SU-DHL-6 (cell line): ENCODE results near the gene RPS26.

ENCODE experiments used
- H2AFZ ChIP-seq: fragments of 200-600 bp; sonication (generic); 2 replicates; pipeline ENCODE4 v1.6.1; 2014; ENCODE audit warnings: low read depth, mild to moderate bottlenecking, moderate library complexity, mixed read lengths, antibody characterized with exemption, low read length; ENCODE audit not compliant: severe bottlenecking
- H3F3A ChIP-seq: fragments of 200-600 bp; shearing (Covaris generic); 2 replicates; pipeline ENCODE4 v1.6.0; 2016; ENCODE audit warnings: antibody characterized with exemption, mild to moderate bottlenecking; ENCODE audit not compliant: insufficient read depth
- H3K27ac ChIP-seq: fragments of 200-600 bp; sonication (generic); 2 replicates; pipeline ENCODE4 v1.5.1; 2016; ENCODE audit warnings: low read depth, mild to moderate bottlenecking, low read length, moderate library complexity, mixed read lengths
- H3K27me3 ChIP-seq: fragments of 200-600 bp; sonication (generic), shearing (Covaris generic); 2 replicates; pipeline ENCODE4 v1.6.0; 2014; ENCODE audit warnings: mild to moderate bottlenecking, low read length
- H3K36me3 ChIP-seq: fragments of 200-600 bp; sonication (generic); 2 replicates; pipeline ENCODE4 v1.6.1; 2014; ENCODE audit warnings: mild to moderate bottlenecking, low read length, mixed read lengths
- H3K4me2 ChIP-seq: fragments of 300-600, 200-600 bp; shearing (Covaris generic), sonication (generic); 2 replicates; pipeline ENCODE4 v1.6.0; 2014; ENCODE audit warnings: low read length, low read depth, mild to moderate bottlenecking; ENCODE audit not compliant: poor library complexity, severe bottlenecking
- H3K4me3 ChIP-seq: fragments of 200-600 bp; sonication (generic); 2 replicates; pipeline ENCODE4 v1.5.1; 2014; ENCODE audit warnings: antibody characterized with exemption, low read length, mild to moderate bottlenecking, mixed read lengths; ENCODE audit not compliant: insufficient read depth, poor library complexity, severe bottlenecking
- H3K79me2 ChIP-seq: fragments of 200-600 bp; sonication (generic); 2 replicates; pipeline ENCODE4 v1.6.1; 2014; ENCODE audit warnings: mild to moderate bottlenecking, low read length, moderate library complexity; ENCODE audit not compliant: insufficient read depth
- H3K9ac ChIP-seq: fragments of 200-600 bp; sonication (generic); 2 replicates; pipeline ENCODE4 v1.7.0; 2014; ENCODE audit warnings: mild to moderate bottlenecking, low read length
- H3K9me2 ChIP-seq: fragments of 200-600 bp; sonication (generic); replicated peaks from 2 replicates; pipeline ENCODE4 v1.6.1; 2014; ENCODE audit warnings: low read length; ENCODE audit not compliant: insufficient read depth
- H3K9me3 ChIP-seq: fragments of 200-600 bp; sonication (generic); 2 replicates; pipeline ENCODE4 v1.6.1; 2014; ENCODE audit warnings: low read length, mixed read lengths; ENCODE audit not compliant: insufficient read depth
- H4K20me1 ChIP-seq: fragments of 200-600 bp; sonication (generic); 2 replicates; pipeline ENCODE4 v1.6.1; 2014; ENCODE audit warnings: low read depth, mild to moderate bottlenecking, antibody characterized with exemption, low read length, moderate library complexity, mixed read lengths
- EZH2phosphoT487 ChIP-seq: fragments of 200-600 bp; sonication (generic), shearing (Covaris generic); conservative IDR thresholded peaks from 2 replicates; pipeline ENCODE4 v1.6.1; 2018; ENCODE audit warnings: mild to moderate bottlenecking, antibody characterized with exemption, low read length, moderate library complexity, mixed read lengths
- TF ChIP-seq, protein P1 (sequence below): fragments of 200-600 bp; sonication (generic); IDR thresholded peaks from one replicate; pipeline ENCODE4 v1.5.1; 2017; ENCODE audit warnings: antibody characterized with exemption, mild to moderate bottlenecking, low read length, moderate library complexity; ENCODE audit not compliant: insufficient read depth, poor library complexity, severe bottlenecking

The RPS26 gene

DNA sequence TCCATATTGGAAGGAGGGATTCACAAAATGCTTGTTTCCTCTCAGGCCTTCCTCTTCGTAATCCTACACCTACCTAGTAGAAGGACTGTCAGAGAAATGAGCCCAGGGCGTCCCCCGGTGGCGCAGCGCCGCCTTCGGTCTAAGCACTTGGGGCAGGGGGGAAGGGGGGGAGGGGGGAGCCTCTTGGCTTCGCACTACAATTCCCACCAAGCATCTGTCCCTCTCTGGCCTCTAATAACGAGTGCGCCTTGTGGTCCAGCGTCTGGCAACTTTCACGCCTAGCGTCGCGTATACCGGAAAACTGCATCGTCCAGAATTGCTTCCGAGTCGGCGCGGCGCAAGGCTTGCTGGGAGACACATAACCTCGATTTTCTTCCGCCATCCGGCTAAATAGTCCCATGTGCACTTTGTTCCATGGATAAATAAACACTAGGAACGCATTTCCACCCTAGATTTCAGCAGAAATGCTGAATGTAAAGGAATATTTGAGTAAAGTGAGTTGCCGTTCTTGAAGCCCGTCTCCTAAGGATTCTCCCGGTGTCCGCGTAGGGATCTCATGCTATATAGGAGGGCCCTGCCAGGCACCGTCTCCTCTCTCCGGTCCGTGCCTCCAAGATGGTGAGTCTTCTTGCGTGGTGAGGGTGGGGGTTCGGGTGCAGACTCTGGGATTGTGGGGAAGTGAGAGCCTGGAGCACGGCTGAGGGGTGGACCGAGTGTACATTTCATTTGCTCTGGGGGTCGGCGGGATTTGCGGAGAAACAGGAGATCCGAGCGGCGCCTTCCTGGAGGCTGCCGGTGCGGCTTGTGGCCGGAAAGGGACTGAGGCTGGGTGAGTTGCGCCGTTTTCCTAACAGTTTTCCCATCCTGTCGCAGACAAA is at the start of gene RPS26:
RPS26 (plus strand) TSS at position 367 of the 878 bp plus-strand sequence; CDS start at position 616, 249 bp downstream.
- 0 out of 2 replicates have a peak, but pooled peaks cover 6% of the 10 kb centered on the region for H4K20me1 ChIP-seq
- H3K9me3 ChIP-seq, result no peaks in the 10 kb centered on the region
- H3K27me3 ChIP-seq, result no peaks in the 10 kb centered on the region
- H3K9me2 ChIP-seq, result no peaks in the 10 kb centered on the region
- H3F3A ChIP-seq, result peaks cover 39% of the 10 kb centered on the region
- H2AFZ ChIP-seq, result peak within 1 kb of the TSS; percentile 97
- peaks cover 21% of the 10 kb centered on the region for H3K79me2 ChIP-seq
- peak within 1 kb of the TSS; percentile 94 for H3K4me2 ChIP-seq
- peak within 1 kb of the TSS; percentile 90 for H3K4me3 ChIP-seq
- H3K36me3 ChIP-seq, result peaks cover 15% of the 10 kb centered on the region
- H3K9ac ChIP-seq, result peak within 1 kb of the TSS; percentile 80
- TF ChIP-seq EZH2phosphoT487, result no peak
- TF ChIP-seq, protein P1, sequence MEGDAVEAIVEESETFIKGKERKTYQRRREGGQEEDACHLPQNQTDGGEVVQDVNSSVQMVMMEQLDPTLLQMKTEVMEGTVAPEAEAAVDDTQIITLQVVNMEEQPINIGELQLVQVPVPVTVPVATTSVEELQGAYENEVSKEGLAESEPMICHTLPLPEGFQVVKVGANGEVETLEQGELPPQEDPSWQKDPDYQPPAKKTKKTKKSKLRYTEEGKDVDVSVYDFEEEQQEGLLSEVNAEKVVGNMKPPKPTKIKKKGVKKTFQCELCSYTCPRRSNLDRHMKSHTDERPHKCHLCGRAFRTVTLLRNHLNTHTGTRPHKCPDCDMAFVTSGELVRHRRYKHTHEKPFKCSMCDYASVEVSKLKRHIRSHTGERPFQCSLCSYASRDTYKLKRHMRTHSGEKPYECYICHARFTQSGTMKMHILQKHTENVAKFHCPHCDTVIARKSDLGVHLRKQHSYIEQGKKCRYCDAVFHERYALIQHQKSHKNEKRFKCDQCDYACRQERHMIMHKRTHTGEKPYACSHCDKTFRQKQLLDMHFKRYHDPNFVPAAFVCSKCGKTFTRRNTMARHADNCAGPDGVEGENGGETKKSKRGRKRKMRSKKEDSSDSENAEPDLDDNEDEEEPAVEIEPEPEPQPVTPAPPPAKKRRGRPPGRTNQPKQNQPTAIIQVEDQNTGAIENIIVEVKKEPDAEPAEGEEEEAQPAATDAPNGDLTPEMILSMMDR, result peak; percentile 66
- peak within 1 kb of the TSS; percentile 82 for H3K27ac ChIP-seq

DNA sequence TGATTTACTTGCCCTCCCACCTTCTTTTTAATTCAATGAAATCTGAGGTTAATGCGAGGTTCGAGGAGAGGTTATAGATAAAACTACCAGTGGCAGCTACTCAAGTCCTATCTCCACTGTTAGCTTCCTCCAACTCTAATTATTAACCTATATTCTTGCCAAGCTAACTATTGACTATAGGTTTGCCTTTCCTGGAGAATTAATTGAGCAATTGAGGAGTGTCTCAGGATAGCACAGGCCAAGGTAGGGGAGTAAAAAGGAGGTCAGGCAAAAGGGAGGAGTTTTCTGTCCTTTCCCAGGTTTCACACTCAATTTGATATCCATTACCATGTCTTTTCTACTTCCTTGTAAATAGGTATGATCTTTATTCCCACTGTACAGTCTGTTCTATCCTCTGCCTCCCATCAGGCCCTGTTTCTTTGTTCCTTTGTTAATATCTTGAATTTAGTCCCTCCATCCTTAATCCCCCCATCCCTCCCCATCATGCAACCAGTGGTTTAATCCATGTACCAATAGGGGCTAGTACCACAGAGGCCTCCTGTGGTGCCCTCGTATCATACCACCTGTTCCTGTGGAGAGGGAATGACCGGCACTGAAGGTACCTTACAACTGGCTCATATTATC is 48.4 kb upstream of the RPS26 start:
- 0 out of 2 replicates have a peak, but pooled peaks cover 3% of the 10 kb centered on the region for H3K36me3 ChIP-seq
- H4K20me1 ChIP-seq, result no peaks in the 10 kb centered on the region
- H3K9ac ChIP-seq, result no peak overlapping the region
- H3K9me3 ChIP-seq, result no peaks in the 10 kb centered on the region
- H3K4me3 ChIP-seq, result no peak overlapping the region
- H3K27ac ChIP-seq, result no peak overlapping the region
- no peak overlapping the region for H2AFZ ChIP-seq
- H3K27me3 ChIP-seq, result no peaks in the 10 kb centered on the region
- TF ChIP-seq, protein P1, result no peak
- TF ChIP-seq EZH2phosphoT487, result no peak
- peaks cover 9% of the 10 kb centered on the region; the same call in 1 of the 2 replicates for H3F3A ChIP-seq
- no peaks in the 10 kb centered on the region for H3K9me2 ChIP-seq
- H3K79me2 ChIP-seq, result no peaks in the 10 kb centered on the region
- H3K4me2 ChIP-seq, result no peak overlapping the region

DNA sequence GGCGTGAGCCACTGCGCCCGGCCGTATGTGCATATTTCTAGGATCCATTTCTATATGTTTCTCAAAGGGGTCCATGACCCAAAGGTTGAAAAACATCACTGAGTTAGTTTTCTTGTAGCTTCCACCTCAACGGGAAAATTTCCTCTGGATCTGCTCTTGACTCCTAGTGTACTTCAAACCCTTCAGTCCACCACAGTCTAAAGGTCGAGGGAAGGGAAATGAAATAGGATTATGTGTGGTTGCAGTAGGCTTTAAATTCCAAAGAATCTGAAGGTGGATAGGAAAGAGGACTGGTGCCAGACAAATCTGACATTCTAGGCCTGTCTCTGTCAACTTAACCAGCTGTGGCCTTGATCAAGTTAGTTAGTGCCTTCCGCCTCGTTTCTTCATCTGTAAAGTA is 46.4 kb upstream of the RPS26 start:
- Histone ChIP-seq H3K4me2 (no peak overlapping the region), H3K27me3 (no peaks in the 10 kb centered on the region), H3K27ac (no peak overlapping the region), H2AFZ (no peak overlapping the region), H3K9me2 (no peaks in the 10 kb centered on the region), H3K9me3 (no peaks in the 10 kb centered on the region), H3K4me3 (no peak overlapping the region), H3F3A (peaks cover 9% of the 10 kb centered on the region; the same call in 1 of the 2 replicates), H4K20me1 (no peaks in the 10 kb centered on the region), H3K79me2 (no peaks in the 10 kb centered on the region), H3K9ac (no peak overlapping the region), H3K36me3 (0 out of 2 replicates have a peak, but pooled peaks cover 3% of the 10 kb centered on the region)
- TF ChIP-seq, protein P1, result no peak
- TF ChIP-seq EZH2phosphoT487, result no peak
